AG08395 (cell line): ENCODE data around the gene SOX12.
"Not testable (repeated sequence)": the region's sequence is repeated elsewhere in the genome, so short reads cannot be mapped to it uniquely, and the experiment has no call there.

Experiments
- DNase-seq: peaks from one replicate; pipeline ENCODE4 v3.0.0; 2012; ENCODE audit warnings: mixed read lengths, low spot score

SOX12 gene

DNA sequence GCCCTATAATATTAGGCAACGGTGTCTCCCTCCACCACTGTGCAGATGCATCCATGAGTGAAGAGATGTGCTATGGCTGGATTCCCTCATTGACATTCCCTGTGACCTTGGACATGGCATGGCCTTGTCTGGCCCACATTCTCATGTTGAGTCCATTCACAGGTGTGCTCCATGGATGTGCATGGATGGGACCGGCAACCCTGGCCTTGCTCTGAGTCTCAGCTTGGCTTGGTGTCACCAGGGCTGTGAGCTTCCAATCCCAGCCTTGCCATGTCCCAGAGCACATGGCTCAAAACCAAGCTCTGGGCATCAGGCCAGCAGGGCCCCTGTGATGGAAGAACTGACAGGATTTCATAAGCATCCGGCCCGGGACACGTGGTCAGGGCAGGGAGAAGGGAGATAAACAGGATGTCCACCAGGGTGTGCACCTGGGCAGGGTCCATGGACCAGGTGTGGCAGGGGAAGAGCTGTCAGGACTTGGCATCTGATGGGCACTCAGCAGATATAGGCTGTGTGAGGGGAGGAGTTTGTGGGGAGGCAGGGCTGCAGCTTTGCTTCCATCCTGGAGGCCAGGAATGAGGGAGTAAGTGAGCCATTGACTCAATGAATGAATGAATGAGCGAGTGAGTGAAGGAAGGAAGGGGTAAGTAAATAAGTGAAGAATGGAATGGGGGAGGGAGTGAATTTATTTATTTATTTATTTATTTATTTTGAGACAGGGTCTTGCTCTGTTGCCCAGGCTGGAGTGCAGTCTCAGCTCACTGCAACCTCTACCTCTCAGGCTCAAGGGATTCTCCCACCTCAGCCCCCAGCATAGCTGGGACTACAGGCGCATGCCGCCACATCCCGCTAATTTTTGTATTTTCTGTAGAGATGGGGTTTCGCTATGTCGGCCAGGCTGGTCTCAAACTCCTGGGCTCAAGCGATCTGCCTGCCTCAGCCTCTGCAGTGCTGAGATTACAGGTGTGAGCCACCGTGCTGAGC, 37.2 kb downstream of the SOX12 start:
- DNase-seq: peak; percentile 74

DNA sequence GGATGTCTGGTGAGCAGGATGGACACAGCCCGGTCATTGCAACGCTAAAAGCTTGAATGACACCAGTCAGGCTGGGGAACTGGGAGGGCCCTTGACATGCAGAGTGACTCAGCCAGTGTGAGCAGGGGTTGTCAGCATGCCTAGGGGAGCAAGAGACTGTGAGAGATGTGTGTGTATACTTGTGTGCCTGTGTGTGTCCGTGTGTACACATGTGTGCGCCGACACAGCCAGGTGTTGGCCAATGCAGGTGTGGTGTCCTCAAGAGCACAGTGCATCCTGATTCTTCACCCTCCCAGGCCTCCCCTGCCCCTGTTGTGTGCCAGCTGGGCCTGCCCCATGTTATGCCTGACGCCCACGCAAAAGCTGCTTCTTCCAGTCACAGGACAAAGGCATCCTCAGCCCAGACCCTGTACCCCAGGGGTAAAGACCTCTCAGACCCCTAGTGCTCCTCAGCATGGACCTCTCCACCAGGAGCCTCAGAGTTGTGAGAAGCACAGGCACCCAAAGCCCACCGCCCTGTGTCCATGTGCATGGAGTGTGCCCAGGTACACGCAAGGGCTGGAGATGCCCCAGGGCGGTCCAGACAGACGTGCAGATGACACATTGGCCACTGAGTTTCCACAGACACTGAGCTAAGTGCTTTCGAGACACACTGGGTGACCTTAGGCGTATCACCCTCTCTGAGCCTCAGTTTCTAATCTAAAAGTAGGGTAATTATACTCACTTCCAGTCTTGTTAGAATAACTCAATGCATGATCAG, 38.1 kb downstream of the SOX12 start:
- DNase-seq: no peak

DNA sequence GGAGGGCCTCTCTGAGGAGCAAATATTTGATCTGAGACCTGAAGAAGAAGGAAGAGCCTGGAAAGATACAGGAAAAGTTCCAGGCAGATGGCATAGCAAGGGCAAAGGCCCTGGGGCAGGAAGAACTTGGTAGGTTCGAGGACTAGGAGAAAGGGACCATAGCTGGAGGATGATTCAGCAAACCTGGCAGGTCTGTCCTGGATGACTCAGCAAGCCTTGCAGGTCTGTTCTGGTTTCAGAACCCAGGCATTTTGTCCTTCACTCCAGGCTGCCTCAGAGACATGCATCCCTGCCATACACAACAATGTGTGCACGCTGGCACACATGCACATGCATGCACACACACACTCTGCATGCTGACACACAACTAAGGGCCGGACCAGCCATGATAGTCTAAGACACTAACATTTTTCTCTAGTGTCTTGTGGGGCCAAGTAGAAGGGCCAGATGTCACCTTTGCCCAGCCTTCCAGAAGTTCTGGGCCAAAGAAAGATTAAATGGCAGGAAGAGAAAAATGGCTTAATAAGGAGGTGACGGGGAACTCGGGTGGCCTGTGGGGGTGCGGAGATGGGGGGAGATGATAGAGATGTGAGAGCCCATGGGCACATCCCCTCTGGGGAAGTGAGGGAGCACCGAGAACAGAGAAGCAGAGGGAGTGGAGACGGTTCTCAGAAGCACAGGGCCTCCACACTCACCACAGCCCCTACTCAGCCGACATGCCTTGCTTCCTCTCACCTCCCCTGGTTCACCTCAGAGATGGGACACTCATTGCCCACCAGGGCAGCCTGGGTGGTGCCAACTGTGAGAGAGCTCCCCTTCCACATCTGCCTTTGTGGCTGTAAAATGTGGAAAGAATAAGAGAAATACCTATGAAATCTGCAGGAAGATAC, 39.8 kb downstream of the SOX12 start:
- no peak for DNase-seq

DNA sequence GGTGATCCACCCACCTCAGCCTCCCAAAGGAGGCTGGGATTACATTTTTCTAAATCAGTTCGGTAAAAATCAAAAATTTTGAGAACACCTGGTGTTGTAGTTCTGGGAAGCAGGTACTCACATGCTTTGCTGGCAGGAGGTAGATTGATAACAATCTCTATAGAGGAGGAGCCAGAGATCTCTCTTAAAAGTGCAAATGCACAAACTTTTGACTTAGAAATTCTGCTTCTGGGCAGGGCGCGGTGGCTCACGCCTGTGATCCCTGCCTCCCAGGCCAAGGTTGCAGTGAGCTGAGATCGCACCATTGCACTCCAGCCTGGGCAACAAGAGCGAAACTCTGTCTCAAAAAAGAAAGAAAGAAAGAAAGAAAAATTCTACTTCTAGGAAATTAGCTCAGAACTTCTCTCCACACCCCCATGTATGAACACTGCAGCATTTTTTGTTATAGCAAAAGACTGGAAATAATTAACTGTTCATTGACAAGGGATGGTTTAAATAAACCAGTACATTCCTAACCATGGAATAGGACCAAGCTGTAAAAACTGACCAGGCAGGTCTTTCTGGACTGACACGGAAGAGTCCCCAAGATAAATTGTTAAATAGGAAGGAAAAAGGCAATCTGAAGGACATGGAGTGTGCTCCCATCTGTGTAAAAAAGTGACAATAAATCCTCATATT, 40.8 kb downstream of the SOX12 start:
- no peak for DNase-seq

DNA sequence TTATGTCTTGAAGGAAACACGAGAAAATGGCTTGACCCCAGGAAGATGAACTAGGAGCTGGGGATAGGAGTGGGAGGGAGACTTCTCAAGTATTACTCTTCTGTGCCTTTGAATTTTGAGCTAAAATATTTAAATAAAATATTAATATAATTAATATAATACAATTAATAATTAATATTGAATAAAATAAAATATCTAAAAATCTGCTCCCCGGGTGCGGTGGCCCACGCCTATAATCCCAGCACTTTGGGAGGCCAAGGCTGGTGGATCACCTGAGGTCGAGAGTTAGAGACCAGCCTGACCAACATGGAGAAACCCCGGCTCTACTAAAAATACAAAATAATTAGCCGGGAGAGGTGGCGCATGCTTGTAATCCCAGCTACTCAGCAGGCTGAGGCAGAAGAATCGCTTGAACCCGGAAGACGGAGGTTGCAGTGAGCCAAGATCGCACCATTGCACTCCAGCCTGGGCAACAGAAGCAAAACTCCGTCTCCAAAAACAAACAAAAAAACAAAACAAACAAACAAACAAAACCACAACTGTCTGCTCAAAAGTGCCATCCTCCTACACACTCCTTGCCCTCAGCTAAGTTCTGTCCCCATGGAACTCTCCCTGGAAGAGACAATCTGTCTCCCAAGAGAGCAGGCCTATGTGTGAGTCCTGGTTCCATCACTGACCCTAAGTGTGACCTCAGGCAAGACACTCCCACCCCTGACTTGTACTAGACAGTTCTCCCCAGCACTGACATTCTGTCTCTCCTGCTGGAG, 41.5 kb downstream of the SOX12 start:
- DNase-seq: no peak

DNA sequence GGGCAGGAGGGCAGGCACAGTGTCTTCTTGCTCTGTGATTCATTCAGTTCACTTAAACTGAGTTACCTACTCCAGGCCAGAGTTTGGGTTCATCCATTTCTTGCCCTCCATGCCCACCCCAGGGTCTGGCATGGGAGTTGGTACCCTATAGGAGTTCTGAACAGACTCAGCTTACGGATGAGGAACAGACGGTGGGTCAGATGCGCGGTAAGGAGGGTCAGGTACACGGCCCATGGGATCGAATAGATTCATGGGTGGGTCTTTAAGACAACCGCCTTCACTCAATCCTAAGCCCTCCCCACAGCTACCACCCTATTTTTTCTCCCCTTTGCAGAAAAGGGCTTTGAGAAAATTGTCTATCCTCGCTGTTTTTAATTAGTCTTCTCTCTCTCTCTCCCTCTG, 42.1 kb downstream of the SOX12 start:
- DNase-seq: no peak

DNA sequence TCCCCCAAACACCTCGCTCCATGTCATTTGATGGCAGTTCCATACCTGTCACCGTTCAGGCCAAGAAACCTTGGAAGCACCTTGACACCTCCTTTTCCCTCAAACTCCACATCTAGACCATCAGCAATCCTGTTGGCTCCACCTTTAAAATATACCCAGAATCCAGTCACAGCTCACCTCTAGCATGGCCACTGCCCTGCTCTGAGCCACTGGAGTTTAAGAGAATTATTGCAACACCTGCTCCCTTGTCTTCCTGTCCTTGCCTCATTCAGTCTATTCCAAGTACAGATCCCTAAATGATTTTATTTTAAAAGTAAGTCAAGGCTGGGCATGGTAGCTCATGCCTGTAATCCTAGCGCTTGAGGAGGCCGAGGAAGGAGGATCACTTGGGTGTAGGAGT, 43.6 kb downstream of the SOX12 start:
- no peak for DNase-seq

DNA sequence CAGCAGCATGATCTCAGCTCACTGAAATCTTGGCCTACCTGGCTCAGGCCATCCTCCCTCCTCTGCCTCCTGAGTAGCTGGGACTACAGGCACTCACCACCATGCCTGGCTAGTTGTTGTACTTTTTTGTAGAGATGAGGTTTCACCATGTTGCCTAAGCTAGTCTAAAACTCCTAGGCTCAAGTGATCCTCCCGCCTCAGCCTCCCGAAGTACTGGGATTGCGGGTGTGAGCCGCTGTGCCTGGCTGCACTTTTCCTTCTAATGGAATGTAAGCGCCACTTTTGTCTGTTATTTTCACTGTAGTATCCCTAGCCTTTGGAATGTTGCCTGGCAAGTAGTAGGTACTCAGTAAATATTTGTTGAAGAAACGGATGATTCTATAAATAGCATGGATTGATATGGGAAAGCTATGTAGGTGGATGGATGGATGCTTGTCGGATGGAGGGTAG, 44.8 kb downstream of the SOX12 start:
- DNase-seq: no peak

DNA sequence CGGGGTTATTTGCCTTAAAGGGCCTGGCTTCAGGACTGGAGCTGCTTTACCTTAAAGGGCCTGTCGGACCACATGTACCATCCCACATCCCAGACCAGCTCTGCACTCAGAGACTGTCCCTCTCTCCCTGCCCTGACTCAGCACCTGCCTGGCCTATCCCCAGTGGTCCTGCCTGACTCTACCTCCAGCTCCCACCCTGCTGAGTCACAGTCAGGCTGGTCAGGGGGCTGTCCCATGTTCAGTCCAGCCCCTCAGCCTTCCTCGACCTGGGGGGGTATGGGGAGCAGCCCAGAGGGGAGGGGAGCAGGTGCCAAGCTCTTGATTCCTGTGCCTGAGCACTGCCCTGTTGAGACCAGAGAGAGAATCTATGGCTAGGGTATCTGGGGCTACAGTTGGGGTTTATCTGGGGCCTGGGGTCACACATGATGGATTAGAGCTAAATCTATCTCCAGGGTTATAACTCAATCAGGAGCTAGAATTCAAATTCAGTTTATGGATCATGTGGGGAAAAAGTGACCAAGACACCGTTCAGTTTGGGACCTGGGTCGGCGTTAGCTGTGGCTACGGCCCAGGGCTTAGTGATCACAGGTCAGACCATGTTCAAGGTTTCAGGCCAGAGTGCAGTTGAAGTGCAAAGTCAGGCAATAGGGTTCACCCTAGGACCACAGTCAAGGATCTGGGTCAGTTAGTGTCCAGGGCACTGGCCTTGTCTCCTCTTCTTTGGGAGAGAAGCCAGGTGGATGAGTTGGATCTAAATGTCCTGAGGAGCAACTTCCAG, 45.8 kb downstream of the SOX12 start:
- DNase-seq: no peak

DNA sequence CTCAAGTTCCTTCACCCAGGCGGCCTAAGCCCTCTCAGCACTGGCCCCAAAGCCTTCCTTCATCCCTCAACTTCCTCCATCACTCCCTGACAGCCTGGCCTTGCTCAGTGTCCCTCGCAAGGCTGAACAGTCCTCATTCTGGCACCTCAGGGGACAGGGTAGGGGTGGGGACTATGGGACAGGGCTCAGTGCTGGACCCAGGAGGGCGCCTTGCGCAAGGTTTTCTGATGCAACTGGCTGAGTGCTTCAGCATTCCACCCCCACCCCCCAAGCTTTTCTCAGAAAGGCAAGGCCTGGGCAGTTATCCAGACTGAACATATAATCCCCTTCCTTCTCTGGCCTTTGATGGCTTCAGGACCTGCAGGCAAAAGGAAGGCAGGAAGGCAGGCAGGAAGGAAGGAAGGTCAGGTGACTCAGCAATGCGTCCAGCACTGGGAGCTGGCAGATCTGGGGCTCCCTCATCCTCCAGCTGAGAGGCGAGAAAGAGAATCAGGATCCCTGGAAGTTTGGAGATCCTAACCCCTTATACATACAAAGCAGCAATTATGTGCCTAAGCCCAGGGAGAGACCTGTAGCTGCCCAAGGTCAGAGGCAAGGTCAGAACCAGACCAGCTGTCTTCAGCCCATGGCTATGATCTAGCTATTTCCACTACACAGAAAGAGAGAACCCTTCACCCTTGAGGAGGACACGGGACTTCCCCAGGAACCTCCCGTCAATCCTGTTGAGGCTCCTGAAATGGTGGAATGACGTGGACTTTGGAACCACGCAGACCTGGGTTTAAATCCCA, 46.6 kb downstream of the SOX12 start:
- DNase-seq: peak; percentile 65

DNA sequence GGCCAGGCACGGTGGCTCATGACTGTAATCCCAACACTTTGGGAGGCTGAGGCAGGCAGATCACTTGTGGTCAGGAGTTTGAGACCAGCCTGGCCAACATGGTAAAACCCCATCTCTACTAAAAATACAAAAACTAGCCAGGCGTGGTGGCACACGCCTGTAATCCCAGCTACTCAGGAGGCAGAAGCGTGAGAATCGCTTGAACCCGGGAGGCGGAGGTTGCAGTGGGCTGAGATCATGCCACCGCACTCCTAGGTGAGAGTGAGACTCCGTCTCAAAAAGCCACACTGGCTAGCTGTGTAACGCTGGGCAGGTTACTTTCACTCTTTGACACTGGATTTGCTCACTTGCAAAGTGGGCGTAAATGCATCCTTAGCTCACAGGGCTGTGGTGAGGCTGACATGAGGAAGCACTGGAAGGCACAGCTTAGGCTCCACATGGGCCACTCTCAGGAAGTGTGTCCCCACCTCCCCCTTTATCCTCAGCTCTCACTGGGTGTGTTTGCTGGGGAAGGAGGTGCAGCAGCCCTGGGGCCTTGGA, 47.3 kb downstream of the SOX12 start:
- not testable (repeated sequence) for DNase-seq

DNA sequence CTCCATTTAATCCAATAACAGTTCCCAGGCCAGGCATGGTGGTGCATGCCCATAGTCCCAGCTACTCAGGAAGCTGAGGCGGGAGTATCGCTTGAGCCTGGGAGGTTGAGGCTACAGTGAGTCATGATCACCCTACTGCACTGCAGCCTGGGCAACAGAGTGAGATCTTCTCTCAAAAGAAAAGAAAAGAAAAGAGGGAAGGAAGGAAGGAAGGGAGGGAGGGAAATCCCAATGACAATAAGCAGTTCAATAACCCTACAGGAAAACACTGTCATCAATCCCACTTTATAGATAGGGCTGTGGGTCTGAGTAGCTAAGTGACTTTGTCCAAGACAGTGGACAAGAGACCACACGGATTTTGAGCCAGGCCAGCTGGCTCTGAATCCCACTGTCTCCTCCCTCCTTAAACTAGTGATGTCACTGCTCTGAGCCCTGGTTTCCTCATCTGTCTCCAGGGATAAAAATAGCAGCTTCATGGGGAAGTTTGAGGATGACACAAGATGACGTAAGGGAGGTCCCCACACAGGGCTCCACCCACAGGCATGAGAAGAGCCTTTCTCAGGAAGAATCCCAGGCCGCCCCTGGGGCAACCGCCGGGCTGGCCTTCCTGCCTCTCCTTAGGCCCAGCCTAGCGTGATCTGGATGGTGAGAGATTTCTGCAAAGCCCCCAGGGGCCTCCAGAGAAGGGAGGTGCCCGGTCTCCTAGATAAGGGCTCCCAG, 48.0 kb downstream of the SOX12 start:
- peak; percentile 64 for DNase-seq

DNA sequence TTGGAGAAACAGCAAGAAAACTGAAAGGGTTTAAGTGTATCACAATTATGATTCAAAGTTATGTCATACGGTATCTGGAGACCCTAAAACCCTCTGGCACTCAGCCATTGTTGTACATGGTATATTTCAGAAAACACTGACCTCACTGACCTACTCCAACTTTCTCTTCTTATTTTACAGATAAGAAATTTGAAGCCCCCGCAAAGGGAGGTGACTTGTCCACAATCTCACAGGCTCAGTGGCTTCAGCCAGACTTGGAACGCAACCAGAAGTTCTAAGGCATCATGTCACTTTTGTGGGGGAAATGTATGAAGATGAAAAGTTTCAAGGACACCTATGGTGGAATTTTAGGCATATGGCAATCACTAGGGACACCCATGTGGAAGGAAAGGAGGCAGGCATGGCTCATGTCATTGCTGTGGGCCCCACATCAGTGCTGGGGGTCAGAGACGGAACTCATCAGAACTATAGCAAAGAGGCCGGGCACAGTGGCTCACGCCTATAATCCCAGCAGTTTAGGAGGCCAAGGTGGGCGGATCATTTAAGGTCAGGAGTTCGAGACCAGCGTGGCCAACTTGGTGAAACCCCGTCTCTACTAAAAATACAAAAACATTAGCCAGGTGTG, 50.0 kb downstream of the SOX12 start:
- DNase-seq: no peak

DNA sequence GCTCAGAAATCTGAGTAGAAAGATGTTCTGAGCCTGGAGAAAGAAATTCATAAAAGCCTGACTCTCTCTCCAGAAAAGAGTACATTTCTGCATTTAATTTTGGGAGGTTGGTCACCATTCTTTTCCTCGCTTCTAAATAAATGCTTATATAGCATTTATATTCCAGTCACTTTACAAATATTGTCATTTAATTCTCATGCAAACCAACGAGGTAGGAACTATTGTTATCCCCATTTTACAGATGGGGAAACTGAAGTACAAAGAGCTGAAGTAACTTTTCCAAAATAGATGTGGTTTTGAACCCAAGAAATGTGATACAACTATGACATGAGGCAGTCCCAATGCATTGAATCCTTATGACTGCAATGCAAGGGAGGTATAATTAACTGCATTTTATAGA, 50.7 kb downstream of the SOX12 start:
- DNase-seq: no peak

DNA sequence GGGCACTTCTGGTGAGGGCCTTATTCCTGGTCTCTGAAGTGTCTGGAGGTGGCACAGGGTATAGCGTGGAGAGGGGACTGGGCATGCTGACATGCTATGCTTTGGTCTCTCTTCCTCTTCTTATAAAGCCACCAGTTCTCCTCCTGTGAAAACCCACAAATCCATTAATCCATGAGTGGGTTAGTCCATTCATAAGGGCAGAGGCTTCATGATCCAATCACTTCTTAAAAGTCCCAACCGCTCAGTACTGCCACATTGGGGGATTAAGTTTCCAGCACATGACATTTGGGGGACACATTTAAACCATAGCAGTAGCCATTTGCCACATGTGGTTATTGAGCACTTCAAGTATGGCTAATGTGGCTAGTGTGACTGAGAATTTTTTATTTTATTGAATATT, 51.4 kb downstream of the SOX12 start:
- no peak for DNase-seq

DNA sequence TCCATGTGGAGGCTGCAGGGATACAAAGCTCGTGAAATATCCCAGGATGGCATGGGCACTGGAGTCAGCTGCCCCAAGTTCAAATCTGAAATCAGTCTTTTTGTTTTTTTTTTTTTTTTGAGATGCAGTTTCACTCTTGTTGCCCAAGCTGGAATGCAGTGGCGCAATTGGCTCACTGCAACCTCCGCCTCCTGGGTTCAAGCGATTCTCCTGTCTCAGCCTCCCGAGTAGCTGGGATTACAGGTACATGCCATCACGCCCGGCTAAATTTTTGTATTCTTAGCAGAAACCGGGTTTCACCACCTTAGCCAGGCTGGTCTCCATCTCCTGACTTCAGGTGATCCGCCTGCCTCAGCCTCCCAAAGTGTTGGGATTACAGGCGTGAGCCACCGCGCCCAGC, 52.2 kb downstream of the SOX12 start:
- DNase-seq: not testable (repeated sequence)

DNA sequence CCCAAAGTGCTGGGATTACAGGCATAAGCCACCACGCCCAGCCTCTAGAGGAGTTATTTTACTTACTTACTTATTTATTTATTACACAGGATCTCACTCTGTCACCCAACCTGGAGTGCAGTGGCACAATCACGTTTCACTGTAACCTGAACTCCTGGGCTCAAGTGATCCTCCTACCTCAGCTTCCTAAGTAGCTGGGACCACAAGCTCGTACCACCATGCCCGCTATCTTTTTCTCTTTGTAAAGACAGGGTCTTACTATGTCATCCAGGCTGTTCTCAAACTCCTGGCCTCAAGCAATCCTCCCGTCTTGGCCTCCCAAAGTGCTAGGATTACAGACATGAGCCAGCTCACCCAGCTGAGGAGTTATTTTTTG, 53.6 kb downstream of the SOX12 start:
- no peak for DNase-seq
